GM12878 (cell line): ENCODE measurements around the gene SLC1A7. TPM values are rescaled to one million over a fixed set of nuclear protein-coding genes. Genes with fewer than 3 reads are reported as not detected.

ENCODE experiments used
- ATAC-seq: fragments of 200-7000 bp; cut with Tn5 transposase; 3 replicates; pipeline ENCODE4 v1.9.1; 2020; ENCODE audit warnings: mild to moderate bottlenecking, moderate library complexity
- BruUV-seq: library from RNA; stranded (reverse); fragments of 400-500 nt; replicated peaks from 2 replicates; lab custom pipeline; 2021; lab: Mats Ljungman, UMichigan
- CTCF ChIA-PET: fragments of 300-600 bp; sonication (Branson Sonifier 250); formaldehyde crosslinking; extraction: SDS; loops from one replicate; lab custom pipeline; 2021; ENCODE audit warnings: inconsistent platforms; lab: Yijun Ruan, JAX
- POLR2A ChIA-PET: fragments of 350-600 bp; formaldehyde crosslinking; extraction: SDS; loops from one replicate; lab custom pipeline; 2021; ENCODE audit warnings: inconsistent platforms; lab: Charles Lee
- RAD21 ChIA-PET: fragments of 300-600 bp; sonication (Branson Sonifier 250); formaldehyde crosslinking; loops from one replicate; lab custom pipeline; 2023; ENCODE audit warnings: antibody characterized with exemption; ENCODE audit not compliant: unreplicated experiment; lab: Charles Lee
- SMC1A ChIA-PET: fragments of 300-600 bp; sonication (Branson Sonifier 250); formaldehyde crosslinking; loops from one replicate; lab custom pipeline; 2023; ENCODE audit not compliant: unreplicated experiment, uncharacterized antibody; lab: Charles Lee
- DNase-seq: peaks from one replicate; pipeline ENCODE4 v3.0.0-alpha.2; 2011; ENCODE audit warnings: low read depth, low spot score
- FAIRE-seq: peaks from 3 replicates; lab custom pipeline; 2011; peaks lifted over from hg19 to GRCh38; lab: Jason Lieb, UNC
- H2AFZ ChIP-seq: 2 replicates; pipeline ENCODE4 v1.6.0; 2011; ENCODE audit warnings: low read depth, low read length, control low read depth; ENCODE audit not compliant: control insufficient read depth
- H3K27ac ChIP-seq: 2 replicates; pipeline ENCODE4 v1.5.1; 2011; ENCODE audit warnings: control low read depth; ENCODE audit not compliant: control insufficient read depth, insufficient read depth
- H3K27me3 ChIP-seq, 2 experiments: replicated peaks in 1 of 2; 2 replicates each; pipeline versions ENCODE4 v1.6.0 to v1.6.1; 2011; ENCODE audit warnings: low read length in 1 of 2; ENCODE audit not compliant: control insufficient read depth in 2 of 2, insufficient read depth in 2 of 2
- H3K36me3 ChIP-seq, 2 experiments: 2 replicates each; pipeline ENCODE4 v1.5.1; 2011; ENCODE audit warnings: low read length in 1 of 2; ENCODE audit not compliant: control insufficient read depth in 2 of 2, insufficient read depth in 2 of 2
- H3K4me1 ChIP-seq: 2 replicates; pipeline ENCODE4 v1.6.1; 2011; ENCODE audit warnings: mild to moderate bottlenecking, low read length, moderate library complexity, mixed read lengths; ENCODE audit not compliant: control insufficient read depth, insufficient read depth
- H3K4me2 ChIP-seq: 2 replicates; pipeline ENCODE4 v1.6.0; 2011; ENCODE audit warnings: control low read depth; ENCODE audit not compliant: control insufficient read depth, insufficient read depth
- H3K4me3 ChIP-seq: fragments of 200-600 bp; sonication (generic); 2 replicates; pipeline ENCODE4 v1.5.1; 2016
- H3K79me2 ChIP-seq: 2 replicates; pipeline ENCODE4 v1.6.0; 2011; ENCODE audit warnings: low read length; ENCODE audit not compliant: control insufficient read depth, insufficient read depth
- H3K9ac ChIP-seq: 2 replicates; pipeline ENCODE4 v1.8.0; 2011; ENCODE audit warnings: low read length, control low read depth, mixed read lengths; ENCODE audit not compliant: control insufficient read depth, insufficient read depth
- H3K9me3 ChIP-seq: replicated peaks from 3 replicates; pipeline ENCODE4 v1.5.1; 2011; ENCODE audit warnings: mild to moderate bottlenecking, low read length; ENCODE audit not compliant: control insufficient read depth, insufficient read depth
- H4K20me1 ChIP-seq: 2 replicates; pipeline ENCODE4 v1.6.0; 2011; ENCODE audit not compliant: control insufficient read depth, insufficient read depth
- ATF7 ChIP-seq: fragments of 450-650 bp; IDR thresholded peaks from 2 replicates; pipeline ENCODE4 v1.6.1; 2016; ENCODE audit warnings: low read depth, mild to moderate bottlenecking
- BHLHE40 ChIP-seq, 2 experiments: fragments of 450-650 bp in 1 of 2; IDR thresholded peaks; 2 replicates each; pipeline ENCODE4 v1.6.1; 2011 to 2017; ENCODE audit warnings: low read depth in 2 of 2, borderline replicate concordance in 1 of 2, improper control_type of control experiment in 1 of 2, low read length in 1 of 2, mild to moderate bottlenecking in 1 of 2
- BRCA1 ChIP-seq: IDR thresholded peaks from 2 replicates; pipeline ENCODE4 v1.6.1; 2011; ENCODE audit warnings: low read depth, low read length, improper control_type of control experiment
- CBFB ChIP-seq: IDR thresholded peaks from 2 replicates; pipeline ENCODE4 v1.6.1; 2016; ENCODE audit warnings: antibody characterized with exemption, low read depth
- CBX3 ChIP-seq: fragments of 200-600 bp; sonication (generic); IDR thresholded peaks from 2 replicates; pipeline ENCODE4 v1.6.1; 2016; ENCODE audit warnings: low read depth, borderline replicate concordance
- CBX5 ChIP-seq: sonication (generic); IDR thresholded peaks from 2 replicates; pipeline ENCODE4 v1.6.1; 2016; ENCODE audit warnings: low read depth, moderate library complexity, mild to moderate bottlenecking, inconsistent platforms
- CHD1 ChIP-seq: IDR thresholded peaks from 2 replicates; pipeline ENCODE4 v1.6.1; 2012; ENCODE audit warnings: low read depth, low read length, improper control_type of control experiment
- E4F1 ChIP-seq: fragments of 450-650 bp; IDR thresholded peaks from 2 replicates; pipeline ENCODE4 v1.6.1; 2018; ENCODE audit warnings: borderline replicate concordance, mild to moderate bottlenecking; ENCODE audit not compliant: partially characterized antibody
- KAT2A ChIP-seq: conservative IDR thresholded peaks from 2 replicates; pipeline ENCODE4 v1.6.1; 2011; ENCODE audit warnings: low read depth, low read length; ENCODE audit not compliant: control insufficient read depth
- MEF2B ChIP-seq: fragments of 450-650 bp; IDR thresholded peaks from 2 replicates; pipeline ENCODE4 v1.6.1; 2018; ENCODE audit warnings: mild to moderate bottlenecking, moderate library complexity; ENCODE audit not compliant: partially characterized antibody, poor library complexity, severe bottlenecking
- MTA2 ChIP-seq: fragments of 450-650 bp; IDR thresholded peaks from 2 replicates; pipeline ENCODE4 v1.6.1; 2016; ENCODE audit warnings: low read depth, mild to moderate bottlenecking, moderate library complexity
- NR2C1 ChIP-seq: fragments of 450-650 bp; IDR thresholded peaks from 2 replicates; pipeline ENCODE4 v1.6.1; 2017; ENCODE audit warnings: antibody characterized with exemption, mild to moderate bottlenecking, moderate library complexity
- POU2F2 ChIP-seq: IDR thresholded peaks from 3 replicates; pipeline ENCODE4 v1.6.1; 2011; ENCODE audit warnings: low read depth, mild to moderate bottlenecking, low read length, borderline replicate concordance
- SREBF1 ChIP-seq: IDR thresholded peaks from 2 replicates; pipeline ENCODE4 v1.6.1; 2012; ENCODE audit warnings: mild to moderate bottlenecking, low read length
- TAF1 ChIP-seq: IDR thresholded peaks from 2 replicates; pipeline ENCODE4 v1.6.1; 2011; ENCODE audit warnings: mild to moderate bottlenecking, low read depth, low read length, borderline replicate concordance
- TCF3 ChIP-seq: IDR thresholded peaks from 2 replicates; pipeline ENCODE4 v1.6.1; 2012; ENCODE audit warnings: low read depth, mild to moderate bottlenecking, low read length, borderline replicate concordance; ENCODE audit not compliant: insufficient read depth
- ZBED1 ChIP-seq: IDR thresholded peaks from 2 replicates; pipeline ENCODE4 v1.6.1; 2016; ENCODE audit warnings: borderline replicate concordance
- WGBS: methylation state at CpG from one replicate; pipeline ENCODE4 v1.1.6; 2016; ENCODE audit warnings: low lambda C conversion rate; ENCODE audit not compliant: insufficient replicate concordance, insufficient coverage; ENCODE audit errors: missing lambda C conversion rate; 5-methylcytosine and 5-hydroxymethylcytosine counted together
- in situ Hi-C: fragments of 300-500 bp; cut with MboI; formaldehyde crosslinking; loops from 9 replicates; pipeline ENCODE4 v1.14.3; 2018; ENCODE audit warnings: mixed read lengths
- intact Hi-C: fragments of 100-400 bp; cut with micrococcal nuclease; formaldehyde crosslinking; loops from one replicate; pipeline ENCODE4 v1.14.2; 2022; ENCODE audit not compliant: unreplicated experiment
- polyA plus RNA-seq, 11 experiments: library from polyadenylated mRNA; depleted of rRNA in 4 of 11; unstranded in 6 of 11; stranded (reverse) in 5 of 11; fragments of >200 nt; fragmentation: Nextera tagmentation in 4 of 11; fragmentation: Illumina TruSeq in 1 of 11; extraction: Ambion mirVana in 4 of 11; extraction: Trizol in 1 of 11; gene quantifications; 1 replicate in 1 of 11; 2 replicates in 10 of 11; pipeline versions ENCODE4 v1.2.1 to v1.2.3, GENCODE V29; 2011 to 2016; ENCODE audit warnings: inconsistent platforms in 2 of 11, missing spikeins in 2 of 11, low read depth in 1 of 11
- total RNA-seq, 4 experiments: library from RNA; depleted of rRNA in 3 of 4; stranded (reverse); fragments of >200 nt in 3 of 4; fragmentation: Illumina TruSeq in 1 of 4; extraction: Trizol in 1 of 4; gene quantifications; 2 replicates each; pipeline versions ENCODE4 v1.2.1 to v1.2.3, GENCODE V29; 2013 to 2021

The SLC1A7 gene
- total and polyA plus RNA-seq, 10 of the 15 experiments (the other 5 are each of a cell fraction or from before 2014, with no cell fraction given), result not detected

DNA sequence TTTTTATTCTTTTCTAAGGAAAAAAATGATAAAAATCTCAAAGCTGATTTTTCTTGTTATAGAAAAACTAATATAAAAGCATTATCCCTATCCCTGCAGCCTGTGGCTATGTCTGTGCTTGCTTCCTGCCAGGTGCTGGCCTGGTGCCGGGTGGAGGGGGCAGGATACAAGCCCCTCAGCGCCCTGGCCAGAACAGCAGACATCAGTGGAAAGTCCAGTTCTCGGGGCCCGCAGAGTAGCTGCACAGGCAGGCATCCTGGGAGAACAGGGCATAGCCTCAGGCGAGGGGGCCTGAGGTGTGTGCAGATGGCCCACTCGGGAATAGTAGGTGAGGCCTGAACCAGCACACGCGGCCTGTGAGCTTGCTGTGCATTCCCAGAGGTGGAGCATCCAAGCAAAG is 57.0 kb downstream of the SLC1A7 start:
- H3K27ac ChIP-seq, result no peak overlapping the region
- BruUV-seq, result no TSS peak
- no peak for DNase-seq
- RAD21 ChIA-PET, result no interaction called here
- in situ Hi-C loops, result no loop called here
- H4K20me1 ChIP-seq, result no peaks in the 10 kb centered on the region
- POLR2A ChIA-PET, result interaction anchor here (1.0 kb wide), 1 partner anchor 19 kb away, joined by 3 read pairs; no protein-coding TSS in a partner anchor
- H3K27me3 ChIP-seq, result 0 out of 4 replicates have a peak, but pooled peaks cover 0 to 2% of the 10 kb centered on the region in 2 experiments
- no peak overlapping the region for H3K4me2 ChIP-seq
- H3K36me3 ChIP-seq, result no peaks in the 10 kb centered on the region
- no peaks in the 10 kb centered on the region for H3K9me3 ChIP-seq
- intact Hi-C loops, result no loop called here
- no peak for TF ChIP-seq BRCA1
- TF ChIP-seq MEF2B, result no peak
- TF ChIP-seq BHLHE40 (IDR thresholded peaks at IDR 0.05; ENCODE audit: borderline replicate concordance in 1 of 2, low read depth in 2 of 2, low read length in 1 of 2), result no peak
- TF ChIP-seq MTA2, result no peak
- no peak for TF ChIP-seq KAT2A
- TF ChIP-seq POU2F2, result no peak
- TF ChIP-seq CHD1, result no peak
- TF ChIP-seq E4F1, result no peak
- no peak for TF ChIP-seq ATF7
- TF ChIP-seq SREBF1, result no peak
- no peak for TF ChIP-seq CBX5
- TF ChIP-seq NR2C1, result no peak
- TF ChIP-seq CBFB, result no peak
- TF ChIP-seq TCF3, result no peak
- TF ChIP-seq CBX3, result no peak
- no peak for TF ChIP-seq TAF1
- TF ChIP-seq ZBED1, result no peak
- H2AFZ ChIP-seq, result no peak overlapping the region
- FAIRE-seq, result no peak
- SMC1A ChIA-PET, result no interaction called here
- no peaks in the 10 kb centered on the region for H3K79me2 ChIP-seq
- no peak overlapping the region for H3K4me3 ChIP-seq
- H3K4me1 ChIP-seq, result no peaks in the 10 kb centered on the region
- ATAC-seq, result no peak
- H3K9ac ChIP-seq, result no peak overlapping the region
- CTCF ChIA-PET, result no interaction called here
- 42% methylated on average over 8 of the region's 8 CpGs for WGBS
